ENCODE data around the gene APP.

GRCh38 chr21:25934771-25935224 lies 235.8 kb downstream of the APP start:
- no peak for TF ChIP-seq EZH2 (conservative IDR thresholded peaks at IDR 0.05; ENCODE audit: low read depth, low read length)
- TF ChIP-seq PHF21A (CRISPR knock-in tag; IDR thresholded peaks at IDR 0.05) = no peak
- TF ChIP-seq CTCF (CRISPR knock-in tag; IDR thresholded peaks at IDR 0.05) = no peak
- no peak for TF ChIP-seq HMG20A (CRISPR knock-in tag; IDR thresholded peaks at IDR 0.05; ENCODE audit: borderline replicate concordance)
- TF ChIP-seq ZNF275 (CRISPR knock-in tag; IDR thresholded peaks at IDR 0.05; ENCODE audit: borderline replicate concordance) = no peak
- TF ChIP-seq FOXK1 (CRISPR knock-in tag; IDR thresholded peaks at IDR 0.05; ENCODE audit: borderline replicate concordance, low read depth) = no peak
- TF ChIP-seq SMC3 (IDR thresholded peaks at IDR 0.05; ENCODE audit: low read length) = no peak
- no peak for TF ChIP-seq FOXJ3 (CRISPR knock-in tag; IDR thresholded peaks at IDR 0.05; ENCODE audit: borderline replicate concordance)
- TF ChIP-seq ZSCAN9 (CRISPR knock-in tag; IDR thresholded peaks at IDR 0.05; ENCODE audit: borderline replicate concordance) = no peak
- no peak for TF ChIP-seq ZFP41 (CRISPR knock-in tag; IDR thresholded peaks at IDR 0.05; ENCODE audit: borderline replicate concordance)
- TF ChIP-seq RARG (CRISPR knock-in tag; IDR thresholded peaks at IDR 0.05; ENCODE audit: low read depth) = no peak

Measured in HepG2 (cell line).